SU-DHL-6 (cell line): ENCODE measurements around the gene PARN.
"Not testable (repeated sequence)": the region's sequence is repeated elsewhere in the genome, so short reads cannot be mapped to it uniquely, and the experiment has no call there.

Experiments
- H2AFZ ChIP-seq: fragments of 200-600 bp; sonication (generic); 2 replicates; pipeline ENCODE4 v1.6.1; 2014; ENCODE audit warnings: low read depth, mild to moderate bottlenecking, moderate library complexity, mixed read lengths, antibody characterized with exemption, low read length; ENCODE audit not compliant: severe bottlenecking
- H3F3A ChIP-seq: fragments of 200-600 bp; shearing (Covaris generic); 2 replicates; pipeline ENCODE4 v1.6.0; 2016; ENCODE audit warnings: antibody characterized with exemption, mild to moderate bottlenecking; ENCODE audit not compliant: insufficient read depth
- H3K27ac ChIP-seq: fragments of 200-600 bp; sonication (generic); 2 replicates; pipeline ENCODE4 v1.5.1; 2016; ENCODE audit warnings: low read depth, mild to moderate bottlenecking, low read length, moderate library complexity, mixed read lengths
- H3K27me3 ChIP-seq: fragments of 200-600 bp; sonication (generic), shearing (Covaris generic); 2 replicates; pipeline ENCODE4 v1.6.0; 2014; ENCODE audit warnings: mild to moderate bottlenecking, low read length
- H3K36me3 ChIP-seq: fragments of 200-600 bp; sonication (generic); 2 replicates; pipeline ENCODE4 v1.6.1; 2014; ENCODE audit warnings: mild to moderate bottlenecking, low read length, mixed read lengths
- H3K4me2 ChIP-seq: fragments of 300-600, 200-600 bp; shearing (Covaris generic), sonication (generic); 2 replicates; pipeline ENCODE4 v1.6.0; 2014; ENCODE audit warnings: low read length, low read depth, mild to moderate bottlenecking; ENCODE audit not compliant: poor library complexity, severe bottlenecking
- H3K4me3 ChIP-seq: fragments of 200-600 bp; sonication (generic); 2 replicates; pipeline ENCODE4 v1.5.1; 2014; ENCODE audit warnings: antibody characterized with exemption, low read length, mild to moderate bottlenecking, mixed read lengths; ENCODE audit not compliant: insufficient read depth, poor library complexity, severe bottlenecking
- H3K79me2 ChIP-seq: fragments of 200-600 bp; sonication (generic); 2 replicates; pipeline ENCODE4 v1.6.1; 2014; ENCODE audit warnings: mild to moderate bottlenecking, low read length, moderate library complexity; ENCODE audit not compliant: insufficient read depth
- H3K9ac ChIP-seq: fragments of 200-600 bp; sonication (generic); 2 replicates; pipeline ENCODE4 v1.7.0; 2014; ENCODE audit warnings: mild to moderate bottlenecking, low read length
- H3K9me2 ChIP-seq: fragments of 200-600 bp; sonication (generic); replicated peaks from 2 replicates; pipeline ENCODE4 v1.6.1; 2014; ENCODE audit warnings: low read length; ENCODE audit not compliant: insufficient read depth
- H3K9me3 ChIP-seq: fragments of 200-600 bp; sonication (generic); 2 replicates; pipeline ENCODE4 v1.6.1; 2014; ENCODE audit warnings: low read length, mixed read lengths; ENCODE audit not compliant: insufficient read depth
- H4K20me1 ChIP-seq: fragments of 200-600 bp; sonication (generic); 2 replicates; pipeline ENCODE4 v1.6.1; 2014; ENCODE audit warnings: low read depth, mild to moderate bottlenecking, antibody characterized with exemption, low read length, moderate library complexity, mixed read lengths
- EZH2phosphoT487 ChIP-seq: fragments of 200-600 bp; sonication (generic), shearing (Covaris generic); conservative IDR thresholded peaks from 2 replicates; pipeline ENCODE4 v1.6.1; 2018; ENCODE audit warnings: mild to moderate bottlenecking, antibody characterized with exemption, low read length, moderate library complexity, mixed read lengths
- TF ChIP-seq, protein P1 (sequence below): fragments of 200-600 bp; sonication (generic); IDR thresholded peaks from one replicate; pipeline ENCODE4 v1.5.1; 2017; ENCODE audit warnings: antibody characterized with exemption, mild to moderate bottlenecking, low read length, moderate library complexity; ENCODE audit not compliant: insufficient read depth, poor library complexity, severe bottlenecking

The PARN gene

DNA sequence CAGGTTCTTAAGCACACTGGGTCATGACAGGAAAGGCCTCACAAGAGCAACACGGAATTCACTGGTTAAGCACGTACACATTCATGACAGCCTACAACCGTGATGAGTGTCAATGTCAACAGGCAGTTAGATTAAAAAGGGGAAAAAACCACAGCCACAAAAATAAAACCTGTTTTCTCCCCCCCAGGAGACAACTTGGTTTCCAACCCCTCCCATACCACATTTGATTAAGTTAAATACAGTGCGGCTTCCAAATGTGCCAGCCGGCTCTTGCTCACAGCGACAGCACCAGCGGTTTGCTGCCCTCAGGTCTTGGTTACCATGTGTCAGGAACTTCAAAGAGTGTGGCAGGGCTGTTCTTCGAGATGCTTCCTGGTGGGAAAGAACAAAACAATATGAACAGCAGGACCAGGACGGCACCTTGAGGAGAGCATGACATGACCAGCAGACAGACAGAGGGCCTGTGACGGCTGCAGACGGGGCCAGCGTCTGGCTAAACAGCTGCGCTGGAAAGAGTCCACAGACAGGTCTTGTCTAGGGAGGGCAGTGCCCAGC lies 193.6 kb downstream of the PARN start:
- Histone ChIP-seq H2AFZ (no peak overlapping the region), H3K36me3 (no peaks in the 10 kb centered on the region), H3F3A (no peaks in the 10 kb centered on the region), H3K9ac (no peak overlapping the region), H3K79me2 (no peaks in the 10 kb centered on the region), H3K4me3 (no peak overlapping the region), H3K27ac (no peak overlapping the region), H3K27me3 (no peaks in the 10 kb centered on the region), H3K9me2 (no peaks in the 10 kb centered on the region), H3K9me3 (no peaks in the 10 kb centered on the region), H4K20me1 (no peaks in the 10 kb centered on the region), H3K4me2 (no peak overlapping the region)
- no peak for TF ChIP-seq EZH2phosphoT487
- TF ChIP-seq, protein P1, sequence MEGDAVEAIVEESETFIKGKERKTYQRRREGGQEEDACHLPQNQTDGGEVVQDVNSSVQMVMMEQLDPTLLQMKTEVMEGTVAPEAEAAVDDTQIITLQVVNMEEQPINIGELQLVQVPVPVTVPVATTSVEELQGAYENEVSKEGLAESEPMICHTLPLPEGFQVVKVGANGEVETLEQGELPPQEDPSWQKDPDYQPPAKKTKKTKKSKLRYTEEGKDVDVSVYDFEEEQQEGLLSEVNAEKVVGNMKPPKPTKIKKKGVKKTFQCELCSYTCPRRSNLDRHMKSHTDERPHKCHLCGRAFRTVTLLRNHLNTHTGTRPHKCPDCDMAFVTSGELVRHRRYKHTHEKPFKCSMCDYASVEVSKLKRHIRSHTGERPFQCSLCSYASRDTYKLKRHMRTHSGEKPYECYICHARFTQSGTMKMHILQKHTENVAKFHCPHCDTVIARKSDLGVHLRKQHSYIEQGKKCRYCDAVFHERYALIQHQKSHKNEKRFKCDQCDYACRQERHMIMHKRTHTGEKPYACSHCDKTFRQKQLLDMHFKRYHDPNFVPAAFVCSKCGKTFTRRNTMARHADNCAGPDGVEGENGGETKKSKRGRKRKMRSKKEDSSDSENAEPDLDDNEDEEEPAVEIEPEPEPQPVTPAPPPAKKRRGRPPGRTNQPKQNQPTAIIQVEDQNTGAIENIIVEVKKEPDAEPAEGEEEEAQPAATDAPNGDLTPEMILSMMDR: no peak

DNA sequence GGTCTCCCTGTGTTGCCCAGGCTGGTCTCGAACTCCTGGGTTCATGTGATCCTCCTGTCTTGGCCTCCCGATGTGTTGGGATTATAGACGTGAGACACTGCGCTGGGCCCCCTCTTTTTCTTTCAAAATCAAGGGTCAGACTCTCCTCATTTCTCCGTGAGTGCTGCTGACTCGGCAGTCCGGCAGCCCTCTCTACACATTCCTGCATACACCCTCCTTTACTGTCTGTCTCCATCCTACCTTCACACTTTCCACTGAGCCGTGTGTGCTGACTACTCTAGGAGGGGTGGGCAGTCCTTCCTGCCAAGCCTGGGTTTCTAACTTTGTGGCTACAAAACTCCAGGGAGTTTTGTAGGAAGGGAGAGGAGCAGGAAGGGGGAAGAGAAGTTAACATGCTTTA lies 195.2 kb downstream of the PARN start:
- Histone ChIP-seq H3K9me3 (no peaks in the 10 kb centered on the region), H3K9ac (no peak overlapping the region), H3K4me3 (no peak overlapping the region), H2AFZ (no peak overlapping the region), H3K36me3 (no peaks in the 10 kb centered on the region), H3K27me3 (no peaks in the 10 kb centered on the region), H3K79me2 (no peaks in the 10 kb centered on the region), H3F3A (no peaks in the 10 kb centered on the region), H3K9me2 (no peaks in the 10 kb centered on the region), H3K27ac (no peak overlapping the region), H4K20me1 (no peaks in the 10 kb centered on the region), H3K4me2 (no peak overlapping the region)
- TF ChIP-seq EZH2phosphoT487: no peak
- TF ChIP-seq, protein P1: no peak

DNA sequence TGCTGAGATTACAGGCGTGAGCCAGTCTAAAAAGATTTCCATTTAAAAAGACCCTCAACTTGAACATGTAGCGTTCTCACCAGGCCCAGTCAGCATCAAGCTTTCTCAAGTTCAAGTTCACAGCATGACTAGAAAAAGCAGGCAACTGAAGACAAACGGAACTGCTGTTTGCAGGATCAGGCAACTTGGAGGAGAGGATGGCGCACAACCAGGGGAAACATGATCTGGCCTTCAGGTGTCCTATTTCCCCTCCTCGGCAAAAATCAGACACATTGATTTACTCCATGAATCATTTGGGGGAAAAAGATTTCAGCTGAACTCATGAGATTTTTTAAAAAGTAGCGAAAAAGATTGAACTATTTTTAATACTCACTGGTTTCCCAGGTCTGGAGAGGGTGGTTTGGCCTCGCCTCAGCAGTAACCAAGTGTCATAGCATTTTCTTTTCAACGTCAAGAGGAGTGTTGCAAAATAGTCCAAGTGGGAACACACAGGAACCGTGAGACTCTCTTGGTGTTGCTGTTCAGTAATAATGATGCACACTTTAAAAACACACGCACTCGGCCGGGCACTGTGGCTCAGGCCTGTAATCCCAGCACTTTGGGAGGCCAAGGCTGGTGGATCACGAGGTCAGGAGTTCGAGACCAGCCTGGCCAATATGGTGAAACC lies 201.0 kb downstream of the PARN start:
- not testable (repeated sequence) for H3F3A ChIP-seq, H3K9ac ChIP-seq, H3K27ac ChIP-seq, H4K20me1 ChIP-seq, H3K9me2 ChIP-seq, H2AFZ ChIP-seq, H3K4me2 ChIP-seq, H3K4me3 ChIP-seq, H3K9me3 ChIP-seq, H3K27me3 ChIP-seq, H3K79me2 ChIP-seq, H3K36me3 ChIP-seq

DNA sequence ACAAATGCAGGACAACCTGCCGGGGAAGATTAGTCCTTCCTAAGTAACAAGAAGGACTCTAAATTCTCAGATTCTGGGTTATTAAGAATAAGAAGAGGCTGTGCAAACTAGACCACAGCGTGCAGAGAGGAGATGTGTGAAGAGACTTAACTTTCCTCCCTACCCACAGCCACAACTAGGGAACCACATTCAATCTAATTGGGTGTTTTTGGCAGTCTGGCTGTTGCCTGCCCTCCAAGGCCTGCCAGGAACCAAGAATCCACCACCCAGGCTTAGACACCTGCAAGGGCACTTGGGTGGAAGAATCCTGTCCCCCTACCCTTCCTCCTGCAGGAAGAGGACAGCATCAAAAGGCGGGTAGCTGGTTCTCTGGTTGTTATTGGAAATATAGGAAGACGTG lies 202.0 kb downstream of the PARN start:
- Histone ChIP-seq H3K4me3 (no peak overlapping the region), H3K4me2 (no peak overlapping the region), H3K27ac (no peak overlapping the region), H3K9ac (no peak overlapping the region), H3K9me2 (no peaks in the 10 kb centered on the region), H3K27me3 (no peaks in the 10 kb centered on the region), H3K36me3 (no peaks in the 10 kb centered on the region), H3F3A (no peaks in the 10 kb centered on the region), H4K20me1 (no peaks in the 10 kb centered on the region), H3K9me3 (no peaks in the 10 kb centered on the region), H3K79me2 (no peaks in the 10 kb centered on the region), H2AFZ (no peak overlapping the region)
- TF ChIP-seq, protein P1: no peak
- no peak for TF ChIP-seq EZH2phosphoT487
